ENCODE results near the gene TOMT.

GRCh38 chr11:72081821-72082453 is 23.8 kb upstream of the TOMT start:
- TF ChIP-seq CTCF (IDR thresholded peaks at IDR 0.05; ENCODE audit: poor library complexity) (no peak), EZH2 (IDR thresholded peaks at IDR 0.05; ENCODE audit: borderline replicate concordance) (no peak), EZH2phosphoT487 (IDR thresholded peaks at IDR 0.05; ENCODE audit: low read depth, severe bottlenecking, unreplicated experiment) (no peak)

Data from hepatocyte (in vitro differentiated cells).